Thyroid gland (tissue), 4 donors: ENCODE measurements around the gene NPSR1.

ENCODE experiments used
- CTCF ChIP-seq, 6 experiments: fragments of 200-600 bp in 3 of 6; fragments of 450-650 bp in 3 of 6; sonication (generic) in 3 of 6; IDR thresholded peaks; one replicate each; pipeline ENCODE4 v1.5.1; 2016 to 2019; ENCODE audit warnings: antibody characterized with exemption in 6 of 6, mild to moderate bottlenecking in 2 of 6, inconsistent platforms in 1 of 6, moderate library complexity in 1 of 6
- POLR2A ChIP-seq, 2 donors: fragments of 450-650 bp; IDR thresholded peaks; one replicate each; pipeline ENCODE4 v1.6.1; 2017; ENCODE audit warnings: antibody characterized with exemption in 2 of 2, mild to moderate bottlenecking in 2 of 2, moderate library complexity in 1 of 2

GRCh38 chr7:34838329-34838728 lies 180.3 kb downstream of the NPSR1 start:
- TF ChIP-seq POLR2A (IDR thresholded peaks at IDR 0.05) (no peak), CTCF (IDR thresholded peaks at IDR 0.05) (no peak)
